ENCODE measurements around the gene XKR7.
"Not testable (repeated sequence)": the region's sequence is repeated elsewhere in the genome, so short reads cannot be mapped to it uniquely, and the experiment has no call there.

Gene XKR7

GRCh38 chr20:31967830-31968249, at the start of gene XKR7:
Gene XKR7, plus strand, starts transcription at chr20:31968151. Its CDS starts 25 bp downstream, at chr20:31968176.
- Histone ChIP-seq H3K4me1 (ENCODE audit: control insufficient read depth, insufficient read depth, low read length) (no peaks in the 10 kb centered on the region), H3K27me3 (ENCODE audit: control insufficient read depth, insufficient read depth, low read length) (no peaks in the 10 kb centered on the region), H3K4me3 (ENCODE audit: low read length) (peak within 1 kb of the TSS; percentile 45; the same call in 1 of the 2 replicates), H3K9me3 (ENCODE audit: control insufficient read depth, insufficient read depth, low read length) (no peaks in the 10 kb centered on the region), H3K27ac (ENCODE audit: low read length) (no peak within 1 kb of the TSS), H3K36me3 (ENCODE audit: control insufficient read depth, insufficient read depth, low read length) (no peaks in the 10 kb centered on the region)
- no CpG with 5 or more reads among the region's 38 CpGs for WGBS (ENCODE audit: insufficient coverage, insufficient read length)
- no peak for DNase-seq (ENCODE audit: low read depth, low spot score)

GRCh38 chr20:31918466-31919105, 49.4 kb upstream of the XKR7 start:
- Histone ChIP-seq H3K9me3 (ENCODE audit: control insufficient read depth, insufficient read depth, low read length) (no peaks in the 10 kb centered on the region), H3K27me3 (ENCODE audit: control insufficient read depth, insufficient read depth, low read length) (no peaks in the 10 kb centered on the region), H3K36me3 (ENCODE audit: control insufficient read depth, insufficient read depth, low read length) (no peaks in the 10 kb centered on the region), H3K4me3 (ENCODE audit: low read length) (no peak overlapping the region), H3K4me1 (ENCODE audit: control insufficient read depth, insufficient read depth, low read length) (no peaks in the 10 kb centered on the region; the same call in 1 of the 2 replicates), H3K27ac (ENCODE audit: low read length) (no peak overlapping the region)
- no peak for DNase-seq (ENCODE audit: low read depth, low spot score)
- no CpG with 5 or more reads among the region's 7 CpGs for WGBS (ENCODE audit: insufficient coverage, insufficient read length)

- no peak overlapping the region for H3K4me3 ChIP-seq (ENCODE audit: low read length)
- no peak overlapping the region for H3K27ac ChIP-seq (ENCODE audit: low read length)
- no peaks in the 10 kb centered on the region for H3K27me3 ChIP-seq (ENCODE audit: control insufficient read depth, insufficient read depth, low read length)
- H3K36me3 ChIP-seq (ENCODE audit: control insufficient read depth, insufficient read depth, low read length): no peaks in the 10 kb centered on the region
- no CpG with 5 or more reads among the region's 6 CpGs for WGBS (ENCODE audit: insufficient coverage, insufficient read length)
- DNase-seq (ENCODE audit: low read depth, low spot score): no peak
- H3K4me1 ChIP-seq (ENCODE audit: control insufficient read depth, insufficient read depth, low read length): no peaks in the 10 kb centered on the region; the same call in 1 of the 2 replicates
- H3K9me3 ChIP-seq (ENCODE audit: control insufficient read depth, insufficient read depth, low read length): no peaks in the 10 kb centered on the region
Observed at GRCh38 chr20:31919410-31920155, 48.4 kb upstream of the XKR7 start.

- H3K9me3 ChIP-seq (ENCODE audit: control insufficient read depth, insufficient read depth, low read length): no peaks in the 10 kb centered on the region
- no CpG with 5 or more reads among the region's 11 CpGs for WGBS (ENCODE audit: insufficient coverage, insufficient read length)
- H3K4me1 ChIP-seq (ENCODE audit: control insufficient read depth, insufficient read depth, low read length): no peaks in the 10 kb centered on the region; the same call in 1 of the 2 replicates
- no peaks in the 10 kb centered on the region for H3K27me3 ChIP-seq (ENCODE audit: control insufficient read depth, insufficient read depth, low read length)
- H3K36me3 ChIP-seq (ENCODE audit: control insufficient read depth, insufficient read depth, low read length): no peaks in the 10 kb centered on the region
- H3K27ac ChIP-seq (ENCODE audit: low read length): no peak overlapping the region
- H3K4me3 ChIP-seq (ENCODE audit: low read length): no peak overlapping the region
- DNase-seq (ENCODE audit: low read depth, low spot score): no peak
Observed at GRCh38 chr20:31920275-31920855, 47.6 kb upstream of the XKR7 start.

- H3K4me3 ChIP-seq (ENCODE audit: low read length); H3K27me3 ChIP-seq (ENCODE audit: control insufficient read depth, insufficient read depth, low read length); H3K36me3 ChIP-seq (ENCODE audit: control insufficient read depth, insufficient read depth, low read length); DNase-seq (ENCODE audit: low read depth, low spot score); H3K27ac ChIP-seq (ENCODE audit: low read length); H3K9me3 ChIP-seq (ENCODE audit: control insufficient read depth, insufficient read depth, low read length); H3K4me1 ChIP-seq (ENCODE audit: control insufficient read depth, insufficient read depth, low read length): not testable (repeated sequence)
- no CpG with 5 or more reads among the region's 5 CpGs for WGBS (ENCODE audit: insufficient coverage, insufficient read length)
Observed at GRCh38 chr20:31921480-31921879, 46.5 kb upstream of the XKR7 start.

GRCh38 chr20:31922181-31922580, 45.8 kb upstream of the XKR7 start:
- DNase-seq (ENCODE audit: low read depth, low spot score): no peak
- no peak overlapping the region for H3K27ac ChIP-seq (ENCODE audit: low read length)
- no peaks in the 10 kb centered on the region; the same call in 1 of the 2 replicates for H3K4me1 ChIP-seq (ENCODE audit: control insufficient read depth, insufficient read depth, low read length)
- H3K27me3 ChIP-seq (ENCODE audit: control insufficient read depth, insufficient read depth, low read length): no peaks in the 10 kb centered on the region
- H3K9me3 ChIP-seq (ENCODE audit: control insufficient read depth, insufficient read depth, low read length): no peaks in the 10 kb centered on the region
- no peak overlapping the region for H3K4me3 ChIP-seq (ENCODE audit: low read length)
- no CpG with 5 or more reads among the region's 4 CpGs for WGBS (ENCODE audit: insufficient coverage, insufficient read length)
- no peaks in the 10 kb centered on the region for H3K36me3 ChIP-seq (ENCODE audit: control insufficient read depth, insufficient read depth, low read length)

- Histone ChIP-seq H3K4me1 (ENCODE audit: control insufficient read depth, insufficient read depth, low read length) (no peaks in the 10 kb centered on the region; the same call in 1 of the 2 replicates), H3K27ac (ENCODE audit: low read length) (no peak overlapping the region), H3K27me3 (ENCODE audit: control insufficient read depth, insufficient read depth, low read length) (no peaks in the 10 kb centered on the region), H3K9me3 (ENCODE audit: control insufficient read depth, insufficient read depth, low read length) (no peaks in the 10 kb centered on the region), H3K4me3 (ENCODE audit: low read length) (no peak overlapping the region), H3K36me3 (ENCODE audit: control insufficient read depth, insufficient read depth, low read length) (no peaks in the 10 kb centered on the region)
- no CpG with 5 or more reads among the region's 4 CpGs for WGBS (ENCODE audit: insufficient coverage, insufficient read length)
- no peak for DNase-seq (ENCODE audit: low read depth, low spot score)
Observed at GRCh38 chr20:31922588-31922987, 45.4 kb upstream of the XKR7 start.

GRCh38 chr20:31923388-31924331, 44.3 kb upstream of the XKR7 start:
- H3K4me3 ChIP-seq (ENCODE audit: low read length): no peak overlapping the region
- DNase-seq (ENCODE audit: low read depth, low spot score): no peak
- no peaks in the 10 kb centered on the region for H3K9me3 ChIP-seq (ENCODE audit: control insufficient read depth, insufficient read depth, low read length)
- no peaks in the 10 kb centered on the region; the same call in 1 of the 2 replicates for H3K4me1 ChIP-seq (ENCODE audit: control insufficient read depth, insufficient read depth, low read length)
- WGBS (ENCODE audit: insufficient coverage, insufficient read length): no CpG with 5 or more reads among the region's 13 CpGs
- H3K27ac ChIP-seq (ENCODE audit: low read length): no peak overlapping the region
- H3K36me3 ChIP-seq (ENCODE audit: control insufficient read depth, insufficient read depth, low read length): no peaks in the 10 kb centered on the region
- no peaks in the 10 kb centered on the region for H3K27me3 ChIP-seq (ENCODE audit: control insufficient read depth, insufficient read depth, low read length)

GRCh38 chr20:31924561-31924960, 43.4 kb upstream of the XKR7 start:
- H3K4me3 ChIP-seq (ENCODE audit: low read length): no peak overlapping the region
- no peaks in the 10 kb centered on the region for H3K27me3 ChIP-seq (ENCODE audit: control insufficient read depth, insufficient read depth, low read length)
- H3K9me3 ChIP-seq (ENCODE audit: control insufficient read depth, insufficient read depth, low read length): no peaks in the 10 kb centered on the region
- no peak overlapping the region for H3K27ac ChIP-seq (ENCODE audit: low read length)
- no peaks in the 10 kb centered on the region for H3K36me3 ChIP-seq (ENCODE audit: control insufficient read depth, insufficient read depth, low read length)
- H3K4me1 ChIP-seq (ENCODE audit: control insufficient read depth, insufficient read depth, low read length): no peaks in the 10 kb centered on the region; the same call in 1 of the 2 replicates
- no CpG with 5 or more reads among the region's 8 CpGs for WGBS (ENCODE audit: insufficient coverage, insufficient read length)
- no peak for DNase-seq (ENCODE audit: low read depth, low spot score)

- H3K27ac ChIP-seq (ENCODE audit: low read length): no peak overlapping the region
- no peak for DNase-seq (ENCODE audit: low read depth, low spot score)
- H3K4me1 ChIP-seq (ENCODE audit: control insufficient read depth, insufficient read depth, low read length): no peaks in the 10 kb centered on the region
- no peaks in the 10 kb centered on the region for H3K9me3 ChIP-seq (ENCODE audit: control insufficient read depth, insufficient read depth, low read length)
- H3K27me3 ChIP-seq (ENCODE audit: control insufficient read depth, insufficient read depth, low read length): no peaks in the 10 kb centered on the region
- H3K4me3 ChIP-seq (ENCODE audit: low read length): no peak overlapping the region
- no CpG with 5 or more reads among the region's 9 CpGs for WGBS (ENCODE audit: insufficient coverage, insufficient read length)
- H3K36me3 ChIP-seq (ENCODE audit: control insufficient read depth, insufficient read depth, low read length): no peaks in the 10 kb centered on the region
Observed at GRCh38 chr20:31925631-31926030, 42.3 kb upstream of the XKR7 start.
